ENCODE results near the gene PTPN5. TPM values are rescaled to one million over a fixed set of nuclear protein-coding genes. Genes with fewer than 3 reads are reported as not detected.
"Not testable (repeated sequence)": the region's sequence is repeated elsewhere in the genome, so short reads cannot be mapped to it uniquely, and the experiment has no call there.

Gene PTPN5
- polyA plus RNA-seq, 10 donors: 0.17 to 4.6 (median 0.22) TPM

GRCh38 chr11:18684267-18684666 lies 107.3 kb downstream of the PTPN5 start:
- no peak for DNase-seq

- no peak for DNase-seq
Observed at GRCh38 chr11:18682466-18682865, 109.1 kb downstream of the PTPN5 start.

GRCh38 chr11:18681949-18682348 lies 109.6 kb downstream of the PTPN5 start:
- DNase-seq: not testable (repeated sequence)

Other genes starting within 250 kb of the PTPN5 start
- gene UEVLD, start 203.1 kb downstream of the PTPN5 start, polyA plus RNA-seq (ENCODE audit: insufficient read length in 10 of 10): 10 to 100 TPM; 10.3 to 16.4 (median 13.1) TPM
- gene MISFA, start 192.0 kb downstream of the PTPN5 start, polyA plus RNA-seq (ENCODE audit: insufficient read length in 10 of 10): 10 to 100 TPM in 1 of 10 donors, 1 to 10 TPM in 9; 2.6 to 10.5 (median 4.4) TPM
- 10 to 100 TPM; 12.6 to 18.7 (median 16.7) TPM for gene SPTY2D1, start 157.5 kb downstream of the PTPN5 start, polyA plus RNA-seq (ENCODE audit: insufficient read length in 10 of 10)
- gene TMEM86A, start 93.0 kb downstream of the PTPN5 start, polyA plus RNA-seq (ENCODE audit: insufficient read length in 10 of 10): 1 to 10 TPM; 1.8 to 3.6 (median 3.0) TPM
- gene IGSF22, start 65.6 kb downstream of the PTPN5 start, polyA plus RNA-seq (ENCODE audit: insufficient read length in 10 of 10): 10 to 100 TPM in 3 of 10 donors, 1 to 10 TPM in 6, under 1 TPM in 1; 0.72 to 11.4 (median 7.9) TPM
- gene MRGPRX1, start 147.6 kb upstream of the PTPN5 start, polyA plus RNA-seq (ENCODE audit: insufficient read length in 10 of 10): not detected

All from muscle of back (tissue), 11 donors.